ENCODE data around the gene PLBD2. TPM values are rescaled to one million over a fixed set of nuclear protein-coding genes. Genes with fewer than 3 reads are reported as not detected.

PLBD2 gene
- total RNA-seq, 2 experiments from 2014 or later, result 3.4 to 14.4 TPM

GRCh38 chr12:113359133-113359938 is 949 bp downstream of the PLBD2 start:
- ChIA-PET POLR2A (interaction anchor here (0.6 kb wide), 2 partner anchors 32 to 94 kb away, joined by 3 to 9 read pairs; no protein-coding TSS in a partner anchor), CTCF (ENCODE audit: unreplicated experiment) (no interaction called here)
- no TSS peak for BruUV-seq (replicated peaks)
- intact Hi-C loops (cut with micrococcal nuclease; ENCODE audit: unreplicated experiment), result loop anchor here (2.0 kb wide), 1 partner anchor 47 kb away; no protein-coding TSS in a partner anchor
- Histone ChIP-seq H3K27ac (ENCODE audit: low read depth, low read length, poor library complexity, severe bottlenecking) (no peak overlapping the region), H3K4me3 (ENCODE audit: low read depth, low read length, poor library complexity, severe bottlenecking) (peak overlapping the region; percentile 95), H4K20me1 (ENCODE audit: insufficient read depth, low read length) (0 out of 2 replicates have a peak, but pooled peaks cover 10% of the 10 kb centered on the region), H3K79me2 (ENCODE audit: insufficient read depth, low read depth, low read length) (no peaks in the 10 kb centered on the region), H3K36me3 (ENCODE audit: insufficient read depth, low read length) (no peaks in the 10 kb centered on the region), H3K4me2 (ENCODE audit: low read length) (peak overlapping the region; percentile 97), H3K9me3 (ENCODE audit: low read length) (no peaks in the 10 kb centered on the region), H3K9me2 (ENCODE audit: insufficient read depth, low read length) (no peaks in the 10 kb centered on the region), H2AFZ (ENCODE audit: low read length) (no peak overlapping the region; the same call in 1 of the 2 replicates), H3K4me1 (ENCODE audit: insufficient read depth, low read length, poor library complexity, severe bottlenecking) (peaks cover 19% of the 10 kb centered on the region)
- TF ChIP-seq CTCF (conservative IDR thresholded peaks at IDR 0.05; ENCODE audit: low read length), result no peak
- no peak for TF ChIP-seq EZH2phosphoT487 (IDR thresholded peaks at IDR 0.05; ENCODE audit: borderline replicate concordance, low read depth, low read length)
- no peak for DNase-seq (ENCODE audit: low spot score)

DNA sequence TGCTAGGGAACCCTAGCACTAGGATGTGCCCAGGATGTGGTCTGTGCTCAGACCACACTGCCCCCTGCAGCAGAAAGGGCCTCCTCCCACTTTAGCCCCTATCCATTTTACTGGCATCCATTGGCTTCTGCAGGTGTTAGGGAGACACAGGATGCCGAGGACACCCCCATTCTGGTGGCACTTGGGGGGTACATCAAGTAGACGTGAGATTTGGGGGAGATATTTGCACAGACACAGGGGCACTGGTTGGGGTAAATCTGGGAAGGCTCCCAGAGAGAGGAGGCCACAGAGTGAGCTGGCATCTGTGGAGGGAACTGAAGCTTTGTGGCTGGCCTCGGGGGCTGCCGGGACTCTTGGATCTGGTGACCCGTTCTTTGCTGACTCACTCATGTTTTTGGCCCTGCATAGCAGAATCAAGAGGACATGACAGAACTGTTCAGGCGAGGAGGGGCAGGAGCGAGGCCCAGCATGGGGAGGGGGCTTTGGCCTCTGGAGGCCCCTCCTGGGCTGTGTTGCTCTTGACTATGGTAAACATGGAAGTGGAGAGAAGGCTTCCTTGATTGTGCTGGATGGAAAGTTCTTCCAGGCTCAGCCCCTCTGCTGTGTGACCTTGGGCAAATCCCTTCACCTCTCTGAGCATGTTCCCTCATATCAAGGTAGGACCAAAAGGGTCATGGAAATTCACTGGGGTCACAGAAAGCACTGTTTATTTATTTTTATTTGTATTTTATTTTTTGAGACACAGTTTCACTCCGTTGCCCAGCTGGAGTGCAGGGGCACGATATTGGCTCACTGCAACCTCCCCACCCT is 1.8 kb downstream of the PLBD2 start:
- Histone ChIP-seq H3K36me3 (ENCODE audit: insufficient read depth, low read length) (no peaks in the 10 kb centered on the region), H3K9me3 (ENCODE audit: low read length) (no peaks in the 10 kb centered on the region), H2AFZ (ENCODE audit: low read length) (no peak overlapping the region), H4K20me1 (ENCODE audit: insufficient read depth, low read length) (0 out of 2 replicates have a peak, but pooled peaks cover 10% of the 10 kb centered on the region), H3K4me2 (ENCODE audit: low read length) (peak overlapping the region; percentile 97), H3K79me2 (ENCODE audit: insufficient read depth, low read depth, low read length) (no peaks in the 10 kb centered on the region), H3K4me3 (ENCODE audit: low read depth, low read length, poor library complexity, severe bottlenecking) (peak overlapping the region; percentile 95), H3K27ac (ENCODE audit: low read depth, low read length, poor library complexity, severe bottlenecking) (no peak overlapping the region), H3K4me1 (ENCODE audit: insufficient read depth, low read length, poor library complexity, severe bottlenecking) (peaks cover 19% of the 10 kb centered on the region), H3K9me2 (ENCODE audit: insufficient read depth, low read length) (no peaks in the 10 kb centered on the region)
- DNase-seq (ENCODE audit: low spot score), result no peak
- ChIA-PET POLR2A (interaction anchor here (0.6 kb wide), 1 partner anchor 33 kb away, joined by 9 read pairs; no protein-coding TSS in a partner anchor), CTCF (ENCODE audit: unreplicated experiment) (no interaction called here)
- TF ChIP-seq CTCF (conservative IDR thresholded peaks at IDR 0.05; ENCODE audit: low read length) (peak; percentile 55), EZH2phosphoT487 (IDR thresholded peaks at IDR 0.05; ENCODE audit: borderline replicate concordance, low read depth, low read length) (no peak)
- BruUV-seq (replicated peaks), result no TSS peak
- intact Hi-C loops (cut with micrococcal nuclease; ENCODE audit: unreplicated experiment), result loop anchor here (2.0 kb wide), 1 partner anchor 47 kb away; no protein-coding TSS in a partner anchor

Data from OCI-LY7 (cell line).